Effector memory CD4-positive, alpha-beta T cell (primary cell): Measurements from ENCODE around the gene RNF167.

ENCODE experiments used
- DNase-seq, 3 donors: peaks; one replicate each; pipeline ENCODE4 v3.0.0-alpha.2; 2020
- H3K27ac ChIP-seq: 2 replicates; pipeline ENCODE4 v1.7.0; 2013; ENCODE audit warnings: mild to moderate bottlenecking, low read length, moderate library complexity; ENCODE audit not compliant: insufficient read depth, poor library complexity, severe bottlenecking
- H3K27me3 ChIP-seq: replicated peaks from 2 replicates; pipeline ENCODE4 v1.7.0; 2013; ENCODE audit warnings: mild to moderate bottlenecking, low read length; ENCODE audit not compliant: insufficient read depth, control insufficient read depth, poor library complexity, severe bottlenecking
- H3K36me3 ChIP-seq: 2 replicates; pipeline ENCODE4 v1.7.0; 2013; ENCODE audit warnings: mild to moderate bottlenecking, low read length, moderate library complexity; ENCODE audit not compliant: control insufficient read depth, insufficient read depth
- H3K4me1 ChIP-seq: 2 replicates; pipeline ENCODE4 v1.7.0; 2013; ENCODE audit warnings: low read length, mild to moderate bottlenecking; ENCODE audit not compliant: control insufficient read depth, insufficient read depth, poor library complexity, severe bottlenecking
- H3K4me3 ChIP-seq: 2 replicates; pipeline ENCODE4 v1.7.0; 2013; ENCODE audit warnings: low read length, low read depth, mild to moderate bottlenecking; ENCODE audit not compliant: insufficient read depth, poor library complexity, severe bottlenecking
- H3K9me3 ChIP-seq: 2 replicates; pipeline ENCODE4 v1.7.0; 2013; ENCODE audit warnings: mild to moderate bottlenecking, low read length, moderate library complexity; ENCODE audit not compliant: control insufficient read depth

Gene RNF167

DNA sequence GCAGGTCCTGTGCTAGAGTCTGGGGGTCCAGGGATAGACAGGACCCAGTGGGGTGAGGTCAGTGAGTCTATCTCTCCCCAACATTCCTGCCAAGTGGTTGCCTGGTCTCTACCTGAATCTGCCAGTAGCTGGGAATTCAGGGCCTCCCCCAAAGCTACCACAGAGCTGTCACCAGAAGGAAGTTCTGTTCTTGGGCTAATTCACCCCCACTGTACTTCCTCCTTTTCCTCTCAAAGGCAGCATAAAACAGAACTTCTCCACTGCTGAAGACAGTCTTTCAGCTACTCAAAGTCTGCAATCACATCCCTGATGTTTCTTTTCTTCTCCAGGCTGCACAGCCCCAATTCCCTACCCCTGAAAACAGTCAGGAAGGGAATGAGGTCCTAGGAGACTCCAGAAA lies 38.7 kb downstream of the RNF167 start:
- no peaks in the 10 kb centered on the region for H3K9me3 ChIP-seq
- no peak overlapping the region for H3K27ac ChIP-seq
- no peaks in the 10 kb centered on the region for H3K27me3 ChIP-seq
- no peak overlapping the region for H3K4me3 ChIP-seq
- no peak for DNase-seq
- no peaks in the 10 kb centered on the region for H3K4me1 ChIP-seq
- peaks cover 60% of the 10 kb centered on the region for H3K36me3 ChIP-seq

DNA sequence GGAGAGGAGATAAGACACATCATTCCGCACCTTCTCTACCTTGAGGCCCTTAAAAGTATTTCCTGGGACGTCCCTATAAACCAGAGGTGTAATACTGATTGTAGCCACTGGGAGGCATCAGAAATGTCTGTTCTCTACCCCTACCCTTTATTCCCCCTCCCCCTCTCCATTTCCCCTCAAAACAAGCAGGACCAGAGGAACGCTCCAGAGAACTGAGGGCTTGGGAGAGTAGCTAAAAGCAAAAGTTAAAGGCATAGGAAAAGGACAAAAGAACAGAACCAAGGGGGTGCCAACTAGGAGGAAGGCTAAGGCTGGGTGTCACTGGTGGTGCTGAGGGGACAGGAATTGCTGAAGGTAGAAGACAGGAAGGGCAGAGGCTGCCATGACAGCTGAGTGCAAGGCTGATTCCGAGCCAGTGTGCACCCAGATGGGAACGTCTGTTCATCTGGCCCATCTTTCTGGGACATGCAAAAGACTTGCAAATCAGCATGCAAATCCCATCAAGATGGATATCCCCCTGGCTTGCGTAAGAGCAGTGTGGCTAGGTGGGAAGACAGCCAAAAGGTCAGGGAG lies 40.7 kb downstream of the RNF167 start:
- peak in 1 of 3 donors; percentile 24 for DNase-seq
- Histone ChIP-seq H3K27ac (no peak overlapping the region), H3K4me3 (no peak overlapping the region), H3K4me1 (peaks cover under 1% of the 10 kb centered on the region), H3K36me3 (peaks cover 49% of the 10 kb centered on the region), H3K9me3 (no peaks in the 10 kb centered on the region), H3K27me3 (no peaks in the 10 kb centered on the region)

DNA sequence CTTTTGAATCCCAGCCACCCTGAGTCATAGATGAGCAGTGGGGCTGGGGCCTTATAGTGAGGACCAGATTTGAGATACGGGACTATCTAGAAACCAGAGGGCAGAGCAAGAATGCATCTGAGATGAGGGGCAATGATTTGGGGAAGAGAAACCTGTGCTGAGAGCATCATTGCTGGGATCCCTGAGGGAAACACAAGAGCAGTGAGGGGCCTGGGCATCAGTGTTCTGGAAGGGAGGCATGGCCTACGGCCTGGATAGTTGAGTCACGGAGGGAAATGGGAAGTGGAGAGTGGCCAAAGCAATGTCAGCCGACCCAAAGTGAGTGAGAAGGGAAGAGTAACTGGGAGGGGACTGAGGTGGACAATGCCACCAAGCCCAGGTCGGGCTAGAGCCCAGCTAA lies 42.2 kb downstream of the RNF167 start:
- Histone ChIP-seq H3K4me3 (no peak overlapping the region), H3K27ac (no peak overlapping the region), H3K4me1 (peaks cover 14% of the 10 kb centered on the region), H3K27me3 (no peaks in the 10 kb centered on the region), H3K9me3 (no peaks in the 10 kb centered on the region), H3K36me3 (peaks cover 38% of the 10 kb centered on the region)
- no peak for DNase-seq

DNA sequence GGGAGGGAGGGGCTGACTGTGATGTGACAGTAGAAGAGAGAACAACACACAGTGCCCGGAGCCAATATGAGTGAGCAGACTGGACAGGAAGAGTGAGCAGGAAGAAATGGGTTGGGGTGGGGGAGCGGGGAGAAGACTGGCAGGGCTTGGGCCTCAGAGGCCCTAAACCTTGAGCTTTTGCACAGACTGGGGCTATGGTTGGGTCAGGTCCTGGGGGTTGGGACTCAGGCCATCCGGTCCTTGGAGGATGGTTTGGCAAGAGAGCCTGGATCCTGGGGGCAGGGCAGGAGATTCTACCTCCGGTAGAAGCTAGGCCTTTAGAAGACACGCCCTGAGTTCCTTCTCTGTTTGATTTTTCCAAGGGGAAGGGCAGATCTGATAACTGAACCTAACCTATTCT lies 46.3 kb downstream of the RNF167 start:
- Histone ChIP-seq H3K4me3 (peak overlapping the region; percentile 100), H3K27ac (peak overlapping the region; percentile 94), H3K4me1 (peaks cover 24% of the 10 kb centered on the region), H3K9me3 (no peaks in the 10 kb centered on the region), H3K27me3 (no peaks in the 10 kb centered on the region), H3K36me3 (peaks cover 14% of the 10 kb centered on the region)
- DNase-seq = peak in 1 of 3 donors; percentile 47

DNA sequence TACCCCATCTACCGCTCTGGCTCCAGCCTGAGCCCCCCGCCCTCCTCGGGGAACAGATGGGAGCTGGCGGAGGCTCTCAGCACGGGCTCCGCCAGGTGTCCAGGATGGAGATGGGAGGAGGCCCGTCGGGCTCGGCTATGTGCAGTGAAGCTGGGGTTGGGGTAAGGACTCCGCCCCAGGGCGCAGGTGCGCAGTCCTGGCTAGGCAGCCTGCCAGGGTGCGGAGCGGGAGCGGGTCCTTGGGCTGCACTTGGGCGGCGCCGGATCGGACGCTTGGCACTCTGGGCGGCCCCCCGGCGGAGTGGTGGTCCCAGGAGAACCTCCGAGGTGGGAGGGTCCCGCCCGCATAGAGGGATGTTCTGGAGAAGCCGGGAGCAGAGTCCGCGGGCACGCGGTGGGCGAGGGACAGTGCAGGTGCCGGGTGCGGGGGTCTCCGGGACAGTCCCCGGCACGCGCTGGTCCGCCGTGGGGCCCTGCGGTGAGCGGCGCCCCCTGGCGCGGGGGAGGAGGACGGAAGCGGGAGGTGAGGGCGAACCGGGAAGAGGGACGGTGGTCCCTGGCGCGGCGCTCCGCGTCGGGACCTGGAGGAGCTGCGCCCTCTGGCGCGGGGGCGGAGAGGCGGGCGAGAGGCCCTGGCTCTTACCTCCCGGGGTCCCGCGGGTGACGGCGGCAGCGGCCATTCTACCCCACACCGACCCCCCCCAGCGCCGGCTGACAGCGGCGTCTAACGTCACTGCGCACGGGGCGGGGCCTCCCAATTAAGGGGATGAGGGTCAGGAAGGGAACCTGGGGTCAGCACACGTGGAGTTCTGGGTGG lies 47.1 kb downstream of the RNF167 start, which contains the start of gene CAMTA2:
Gene CAMTA2, minus strand, starts transcription at position 725 of the 816 bp plus-strand sequence. CDS start 1,453 bp downstream, outside the sequence.
- no peaks in the 10 kb centered on the region for H3K27me3 ChIP-seq
- H3K4me1 ChIP-seq = peaks cover 24% of the 10 kb centered on the region
- H3K4me3 ChIP-seq = peak within 1 kb of the TSS; percentile 100
- peak within 1 kb of the TSS; percentile 94 for H3K27ac ChIP-seq
- no peaks in the 10 kb centered on the region for H3K9me3 ChIP-seq
- H3K36me3 ChIP-seq = peaks cover 8% of the 10 kb centered on the region
- DNase-seq = peak; percentile 78 to 83 (median 81)

DNA sequence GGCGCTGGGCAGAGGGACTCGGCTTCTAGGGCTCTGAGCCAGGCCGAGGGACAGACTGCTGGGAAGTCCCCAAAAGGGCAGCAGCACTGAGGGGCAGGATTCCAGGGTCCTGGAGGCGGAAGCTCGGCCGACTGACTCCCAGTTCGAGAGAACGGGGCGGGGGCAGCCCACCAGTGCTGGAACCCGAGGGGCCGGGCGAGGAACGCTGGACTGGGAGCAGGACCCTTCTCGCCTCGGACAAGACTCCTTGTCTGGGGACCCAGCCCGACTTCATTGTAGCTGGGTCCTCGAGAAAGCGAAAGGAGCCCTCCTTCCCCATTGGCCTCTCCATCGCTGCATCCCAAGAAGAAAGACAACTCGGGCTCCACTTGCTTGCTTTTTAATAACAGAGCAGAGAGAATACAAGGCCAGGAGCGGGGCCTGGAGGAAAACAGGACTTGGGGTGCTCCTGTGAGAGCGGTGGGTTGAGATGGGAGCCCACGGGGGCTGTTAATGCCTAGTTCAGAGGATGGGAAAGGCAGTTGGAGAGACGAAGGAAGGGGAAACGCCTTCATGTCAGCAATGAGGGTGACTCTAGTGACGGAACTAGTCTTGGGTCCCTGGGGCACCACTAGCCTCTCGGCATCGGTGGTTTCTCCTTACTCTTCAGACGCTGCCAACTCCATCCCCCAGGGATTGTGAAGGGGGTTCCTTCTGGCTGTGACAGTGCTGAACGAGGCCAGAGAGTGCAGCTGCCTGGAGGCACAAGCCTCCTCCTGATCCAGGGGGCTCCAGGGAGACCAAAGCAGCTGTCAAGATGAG lies 47.9 kb downstream of the RNF167 start:
- peaks cover 24% of the 10 kb centered on the region for H3K4me1 ChIP-seq
- peak overlapping the region; percentile 94 for H3K27ac ChIP-seq
- peak overlapping the region; percentile 100 for H3K4me3 ChIP-seq
- H3K9me3 ChIP-seq = no peaks in the 10 kb centered on the region
- no peaks in the 10 kb centered on the region for H3K27me3 ChIP-seq
- H3K36me3 ChIP-seq = no peaks in the 10 kb centered on the region
- no peak for DNase-seq

DNA sequence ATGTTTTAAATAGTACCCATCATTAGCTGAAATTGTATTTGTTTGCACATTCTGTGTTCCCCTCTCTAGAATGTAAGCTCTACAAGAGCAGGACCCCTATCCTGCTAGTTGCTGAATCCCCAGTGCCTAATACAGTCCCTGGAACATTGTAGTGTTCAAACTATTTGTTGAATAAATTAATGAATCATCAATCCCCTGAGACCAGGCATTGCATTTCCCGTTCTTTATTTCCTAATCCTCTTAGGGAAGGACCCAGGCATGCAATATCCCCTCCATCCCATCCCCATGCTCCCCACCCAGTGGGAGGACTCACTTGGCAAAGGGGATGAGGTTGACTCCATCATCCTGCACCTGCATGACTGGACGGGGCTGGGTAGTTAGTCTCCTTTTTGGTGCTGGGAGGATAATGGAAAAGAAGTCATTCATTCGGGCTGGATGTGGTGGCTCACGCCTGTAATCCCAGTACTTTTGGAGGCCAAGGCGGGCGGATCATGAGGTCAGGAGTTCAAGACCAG lies 54.1 kb downstream of the RNF167 start:
- H3K4me3 ChIP-seq = no peak overlapping the region
- H3K9me3 ChIP-seq = no peaks in the 10 kb centered on the region
- H3K27ac ChIP-seq = no peak overlapping the region
- no peak for DNase-seq
- H3K27me3 ChIP-seq = no peaks in the 10 kb centered on the region
- H3K4me1 ChIP-seq = peaks cover 16% of the 10 kb centered on the region
- no peaks in the 10 kb centered on the region for H3K36me3 ChIP-seq
